K562 (cell line): ENCODE results near the gene TP73. TPM values are rescaled to one million over a fixed set of nuclear protein-coding genes. Genes with fewer than 3 reads are reported as not detected.

ENCODE experiments used
- ARID3B ChIP-seq: fragments of 250-450 bp; sonication (Bioruptor Pico); IDR thresholded peaks from 2 replicates; pipeline ENCODE4 v1.4.0; 2020; ENCODE audit warnings: borderline replicate concordance
- ATF4 ChIP-seq: fragments of 450-650 bp; formaldehyde crosslinking; IDR thresholded peaks from 2 replicates; pipeline ENCODE4 v1.4.0; 2022; ENCODE audit warnings: mild to moderate bottlenecking, moderate library complexity
- CREB3L1 ChIP-seq: fragments of 450-650 bp; IDR thresholded peaks from 2 replicates; pipeline ENCODE4 v1.6.1; 2014; ENCODE audit warnings: low read depth, mild to moderate bottlenecking, moderate library complexity, borderline replicate concordance
- ERF ChIP-seq: fragments of 450-650 bp; formaldehyde crosslinking; IDR thresholded peaks from 2 replicates; pipeline ENCODE4 v1.4.0; 2020; ENCODE audit warnings: mild to moderate bottlenecking, mixed read lengths
- FOXJ2 ChIP-seq: fragments of 200-800 bp; sonication (Bioruptor generic); IDR thresholded peaks from 2 replicates; pipeline ENCODE4 v1.6.1; 2016; ENCODE audit warnings: missing genetic modification characterization, missing compliant biosample characterization
- HBP1 ChIP-seq: fragments of 450-650 bp; formaldehyde crosslinking; IDR thresholded peaks from 2 replicates; pipeline ENCODE4 v1.4.0; 2022; ENCODE audit warnings: missing genetic modification characterization
- HDAC8 ChIP-seq: fragments of 450-650 bp; IDR thresholded peaks from 2 replicates; pipeline ENCODE4 v1.6.1; 2016; ENCODE audit warnings: mild to moderate bottlenecking, missing genetic modification characterization, moderate library complexity, missing compliant biosample characterization
- HNRNPLL ChIP-seq: fragments of 200-400 bp; formaldehyde crosslinking; IDR thresholded peaks from 2 replicates; pipeline ENCODE4 v1.6.1; 2017; ENCODE audit warnings: low read length, low read depth, mild to moderate bottlenecking; ENCODE audit not compliant: poor library complexity, severe bottlenecking
- ID3 ChIP-seq, 2 experiments: fragments of 250-450 bp in 1 of 2; fragments of 450-650 bp in 1 of 2; sonication (Bioruptor Pico) in 1 of 2; IDR thresholded peaks; 2 replicates each; pipeline versions ENCODE4 v1.6.1 to v1.8.0; 2016 to 2021; ENCODE audit warnings: mild to moderate bottlenecking in 2 of 2, moderate library complexity in 2 of 2, missing compliant biosample characterization in 1 of 2, missing genetic modification characterization in 1 of 2
- MTA3 ChIP-seq: fragments of 450-650 bp; formaldehyde crosslinking; IDR thresholded peaks from 2 replicates; pipeline ENCODE4 v1.6.1; 2017; ENCODE audit warnings: mild to moderate bottlenecking, borderline replicate concordance
- PCBP1 ChIP-seq: fragments of 200-400 bp; formaldehyde crosslinking; IDR thresholded peaks from 2 replicates; pipeline ENCODE4 v1.6.1; 2018; ENCODE audit warnings: mild to moderate bottlenecking, low read depth, low read length; ENCODE audit not compliant: poor library complexity, severe bottlenecking
- SUPT5H ChIP-seq: fragments of 450-650 bp; IDR thresholded peaks from 2 replicates; pipeline ENCODE4 v1.6.1; 2016
- ZBTB2 ChIP-seq: fragments of 450-650 bp; IDR thresholded peaks from 2 replicates; pipeline ENCODE4 v1.6.1; 2016; ENCODE audit warnings: antibody characterized with exemption
- ZC3H4 ChIP-seq: sonication (generic); formaldehyde crosslinking; IDR thresholded peaks from 2 replicates; pipeline ENCODE4 v1.9.0; 2021; ENCODE audit warnings: missing genetic modification reagents, borderline replicate concordance
- polyA plus RNA-seq, 8 experiments: library from polyadenylated mRNA; depleted of rRNA in 4 of 8; stranded (reverse) in 5 of 8; unstranded in 3 of 8; fragments of >200 nt; fragmentation: Nextera tagmentation in 2 of 8; fragmentation: Illumina TruSeq in 1 of 8; extraction: Ambion mirVana in 2 of 8; extraction: Trizol in 1 of 8; gene quantifications; 2 replicates each; pipeline versions ENCODE4 v1.2.1 to v1.2.3, GENCODE V29; 2011 to 2014; ENCODE audit warnings: inconsistent platforms in 1 of 8, missing spikeins in 1 of 8
- total RNA-seq, 7 experiments: library from RNA; depleted of rRNA in 6 of 7; stranded (reverse); fragments of >200 nt in 6 of 7; fragmentation: Illumina TruSeq in 2 of 7; extraction: Trizol in 2 of 7; gene quantifications; 2 replicates each; pipeline versions ENCODE4 v1.2.1 to v1.2.3, GENCODE V29; 2011 to 2021; ENCODE audit warnings: low replicate concordance in 1 of 7

TP73 gene
- total and polyA plus RNA-seq, 9 of the 15 experiments (the other 6 are each of a cell fraction or from before 2014, with no cell fraction given): 0.07 to 1.6 (median 0.40) TPM; not detected in 2

- TF ChIP-seq HNRNPLL (peak; percentile 21), FOXJ2 (tag) (no peak), HBP1 (CRISPR knock-in tag) (no peak), HDAC8 (no peak), ID3 (CRISPR knock-in tag; IDR thresholded peaks at IDR 0.05) (no peak), ID3 (tag; IDR thresholded peaks at IDR 0.05) (no peak), SUPT5H (peak; percentile 71), ERF (CRISPR knock-in tag) (peak; percentile 61; the same call in 1 of the 2 replicates), ATF4 (CRISPR knock-in tag) (no peak), ZC3H4 (CRISPR knock-in tag) (no peak), ZBTB2 (no peak; the same call in 1 of the 2 replicates), ARID3B (no peak), PCBP1 (peak; percentile 28), MTA3 (no peak), CREB3L1 (no peak)
Measured at GRCh38 chr1:3746830-3747521, 94.7 kb downstream of the TP73 start (continued).
